ENCODE measurements around the gene H3-3A.

The H3-3A gene

DNA sequence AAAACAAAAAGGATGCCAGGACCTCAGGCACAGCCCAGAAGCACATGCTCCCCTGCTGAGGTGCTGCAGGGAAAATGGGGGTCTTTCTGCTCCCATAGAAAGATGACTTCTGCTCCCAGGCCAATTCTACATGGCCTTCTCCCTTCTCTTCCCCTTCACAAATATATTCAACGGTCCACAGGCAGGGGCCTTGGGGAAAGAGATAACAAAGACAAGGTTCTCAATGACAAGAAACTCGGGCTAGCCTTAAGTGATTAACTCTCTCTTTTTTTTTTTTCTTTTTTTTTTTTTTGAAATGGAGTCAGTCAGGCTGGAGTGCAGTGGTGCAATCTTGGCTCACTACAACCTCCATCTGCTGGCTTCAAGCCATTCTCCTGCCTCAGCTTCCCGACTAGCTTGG is 54.2 kb downstream of the H3-3A start:
- DNase-seq: no peak

DNA sequence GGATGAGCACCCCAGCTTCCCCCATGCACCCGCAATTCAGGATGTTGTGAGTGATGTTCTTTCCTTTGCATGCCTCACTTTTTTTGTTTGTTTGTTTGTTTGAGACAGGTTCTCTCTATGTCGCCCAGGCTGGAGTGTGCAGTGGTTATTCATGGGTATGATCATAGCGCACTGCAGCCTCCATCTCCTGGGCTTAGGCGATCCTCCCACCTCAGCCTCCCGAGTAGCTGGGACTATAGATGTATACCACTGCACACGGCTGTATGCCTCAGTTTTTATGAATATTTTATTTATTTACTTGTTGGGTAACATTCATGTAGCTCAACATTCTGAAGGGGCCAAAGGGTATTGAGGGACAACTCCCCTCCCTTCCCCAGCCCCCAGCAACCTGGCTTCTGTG is 54.8 kb downstream of the H3-3A start:
- no peak for DNase-seq

DNA sequence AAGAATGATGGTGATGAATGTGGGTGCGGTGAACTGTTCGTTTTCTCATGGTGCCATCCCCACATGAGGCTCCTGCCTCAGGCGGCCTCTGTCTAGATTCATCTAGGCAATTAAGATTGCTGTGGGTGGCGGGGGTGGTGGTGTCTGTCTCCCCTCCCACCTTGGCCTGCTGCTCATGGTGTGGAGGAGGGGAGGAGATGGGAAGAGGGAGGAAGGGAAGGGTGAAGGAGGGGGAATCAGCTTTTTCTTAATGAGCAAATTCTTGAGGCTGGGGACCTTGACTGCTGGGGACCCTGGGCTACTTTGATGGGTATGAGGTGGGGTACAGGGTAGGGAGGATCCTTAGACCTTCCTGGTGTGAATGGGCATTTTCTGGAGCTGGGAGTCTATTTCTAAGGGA is 55.8 kb downstream of the H3-3A start:
- DNase-seq: no peak

DNA sequence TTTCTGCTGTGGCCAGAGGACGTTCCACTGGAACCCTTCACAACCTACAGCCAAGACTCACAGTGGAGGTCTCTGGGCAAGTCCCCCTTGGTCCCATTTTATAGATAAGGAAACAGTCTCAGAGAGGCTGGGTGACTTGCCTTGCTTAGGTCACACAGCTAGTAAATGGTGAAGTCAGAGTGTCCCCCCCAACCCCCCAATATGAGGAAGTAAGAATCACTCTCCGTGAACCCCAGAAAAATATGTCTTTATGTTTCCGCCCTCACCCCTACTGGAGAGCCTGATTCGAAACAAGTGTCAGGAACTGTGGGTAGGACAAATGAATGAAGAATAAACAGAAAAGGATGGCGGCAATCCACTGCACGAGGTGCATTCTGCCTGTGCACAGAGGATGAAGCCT is 56.7 kb downstream of the H3-3A start:
- DNase-seq: no peak

DNA sequence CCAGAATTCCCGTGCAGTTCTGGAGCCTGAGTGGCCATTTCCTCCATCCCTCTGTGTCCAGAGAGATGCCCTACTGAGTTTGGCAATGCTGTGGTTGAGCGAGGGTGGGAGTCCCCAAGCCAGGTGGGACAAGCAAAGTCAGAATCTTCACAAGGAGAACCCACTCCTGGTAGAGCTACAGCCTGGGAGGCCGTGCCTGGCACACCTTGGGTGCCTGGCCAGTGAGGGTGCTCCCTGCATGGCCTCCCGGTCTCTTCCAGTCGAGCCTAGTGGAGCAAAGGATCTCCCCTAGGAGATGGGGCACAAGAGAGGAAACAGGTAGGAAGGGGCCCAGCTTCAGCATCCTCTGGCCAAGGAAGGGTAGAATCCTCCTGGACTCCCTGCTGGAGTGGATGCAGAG is 57.9 kb downstream of the H3-3A start:
- no peak for DNase-seq

DNA sequence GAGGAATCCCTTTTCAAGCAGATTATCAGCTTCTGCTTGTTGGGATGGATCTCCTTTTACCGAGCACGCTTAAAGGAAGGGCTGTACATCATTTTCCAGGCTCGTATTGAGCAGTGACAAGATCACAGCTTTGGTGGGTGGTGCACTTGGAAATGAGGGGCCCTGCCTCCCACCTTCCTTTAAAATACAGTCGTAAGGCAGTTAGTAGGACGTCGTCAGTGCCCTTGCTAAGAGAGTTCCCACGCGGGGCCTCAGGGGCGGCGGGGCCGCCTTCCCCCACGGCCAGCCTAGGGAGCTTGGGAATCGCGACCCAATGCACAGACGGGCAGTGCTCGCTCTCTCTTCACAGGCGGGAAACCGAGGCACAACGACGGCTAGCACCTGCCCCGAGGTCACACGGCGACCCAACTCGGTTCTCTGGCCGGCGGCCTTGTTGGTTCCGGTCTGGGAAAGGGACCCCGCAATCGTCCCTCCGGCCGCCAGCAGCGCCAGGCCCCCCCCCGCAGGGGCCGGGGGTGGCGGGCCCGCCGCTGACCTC is 58.6 kb downstream of the H3-3A start:
- DNase-seq: no peak
